Measurements from ENCODE around the gene PTOV1. TPM values are rescaled to one million over a fixed set of nuclear protein-coding genes. Genes with fewer than 3 reads are reported as not detected.

PTOV1 gene
- total RNA-seq, 1 experiment from 2014 or later, result 114 TPM

GRCh38 chr19:49811328-49811727, 39.6 kb upstream of the PTOV1 start:
- no peak for ATAC-seq
- Histone ChIP-seq H3K36me3 (ENCODE audit: control insufficient read depth, insufficient read depth, low read length) (no peaks in the 10 kb centered on the region), H3K27ac (ENCODE audit: low read length) (no peak overlapping the region), H3K4me1 (ENCODE audit: control insufficient read depth, insufficient read depth, low read length) (peaks cover 5% of the 10 kb centered on the region), H3K4me3 (ENCODE audit: low read depth in 2 of 2, low read length in 2 of 2) (no peak overlapping the region), H3K9me3 (ENCODE audit: control insufficient read depth, insufficient read depth, low read depth, low read length) (no peaks in the 10 kb centered on the region), H3K27me3 (ENCODE audit: control insufficient read depth, insufficient read depth, low read length) (no peaks in the 10 kb centered on the region)
- ChIA-PET CTCF (interaction anchor here (0.7 kb wide), 1 partner anchor 18 kb away, joined by 6 read pairs; no protein-coding TSS in a partner anchor), POLR2A (no interaction called here)
- no peak for DNase-seq (ENCODE audit: low read depth, low spot score)
- in situ Hi-C loops (cut with HindIII; ENCODE audit: low pct_unique_long_range_greater_than_20kb, low sequenced_read_pairs), result no loop called here
- BruUV-seq (replicated peaks), result no TSS peak
- intact Hi-C loops (cut with micrococcal nuclease; ENCODE audit: unreplicated experiment), result no loop called here
- no peak for TF ChIP-seq POLR2AphosphoS5 (IDR thresholded peaks at IDR 0.05; ENCODE audit: low read depth, low read length)
- no peak for TF ChIP-seq SIN3A (IDR thresholded peaks at IDR 0.05; ENCODE audit: borderline replicate concordance, insufficient read depth, low read depth, low read length)
- TF ChIP-seq REST (IDR thresholded peaks at IDR 0.05; ENCODE audit: insufficient read depth in 1 of 2, low read depth in 2 of 2, low read length in 1 of 2), result no peak

- no TSS peak for BruUV-seq (replicated peaks)
- intact Hi-C loops (cut with micrococcal nuclease; ENCODE audit: unreplicated experiment), result no loop called here
Measured at GRCh38 chr19:49812452-49812996, 38.4 kb upstream of the PTOV1 start.

More at GRCh38 chr19:49812452-49812996, 38.4 kb upstream of the PTOV1 start:
- DNase-seq (ENCODE audit: low read depth, low spot score) (no peak), ATAC-seq (no peak)
- TF ChIP-seq TCF7L2 (IDR thresholded peaks at IDR 0.05; ENCODE audit: low read depth, low read length) (no peak), REST (IDR thresholded peaks at IDR 0.05; ENCODE audit: insufficient read depth in 1 of 2, low read depth in 2 of 2, low read length in 1 of 2) (no peak), POLR2AphosphoS5 (IDR thresholded peaks at IDR 0.05; ENCODE audit: low read depth, low read length) (no peak), SIN3A (IDR thresholded peaks at IDR 0.05; ENCODE audit: borderline replicate concordance, insufficient read depth, low read depth, low read length) (no peak), CTCF (IDR thresholded peaks at IDR 0.05) (no peak)
- Histone ChIP-seq H3K36me3 (ENCODE audit: control insufficient read depth, insufficient read depth, low read length) (no peaks in the 10 kb centered on the region), H3K4me3 (ENCODE audit: low read depth in 2 of 2, low read length in 2 of 2) (peak overlapping the region; percentile 75 to 84), H3K27ac (ENCODE audit: low read length) (peak overlapping the region; percentile 90), H3K9me3 (ENCODE audit: control insufficient read depth, insufficient read depth, low read depth, low read length) (no peaks in the 10 kb centered on the region), H3K27me3 (ENCODE audit: control insufficient read depth, insufficient read depth, low read length) (no peaks in the 10 kb centered on the region), H3K4me1 (ENCODE audit: control insufficient read depth, insufficient read depth, low read length) (peaks cover 9% of the 10 kb centered on the region)
- ChIA-PET CTCF (interaction anchor here (0.6 kb wide), 1 partner anchor 192 kb away, joined by 3 read pairs; no protein-coding TSS in a partner anchor), POLR2A (interaction anchor here (0.5 to 0.6 kb wide), 2 partner anchors 12 to 37 kb away, joined by 6 to 7 read pairs; no protein-coding TSS in a partner anchor)
- in situ Hi-C loops (cut with HindIII; ENCODE audit: low pct_unique_long_range_greater_than_20kb, low sequenced_read_pairs), result no loop called here
